ENCODE measurements around the gene NSD1. TPM values are rescaled to one million over a fixed set of nuclear protein-coding genes. Genes with fewer than 3 reads are reported as not detected.

NSD1 gene
- total RNA-seq, 1 experiment from 2014 or later: 62.2 TPM

DNA sequence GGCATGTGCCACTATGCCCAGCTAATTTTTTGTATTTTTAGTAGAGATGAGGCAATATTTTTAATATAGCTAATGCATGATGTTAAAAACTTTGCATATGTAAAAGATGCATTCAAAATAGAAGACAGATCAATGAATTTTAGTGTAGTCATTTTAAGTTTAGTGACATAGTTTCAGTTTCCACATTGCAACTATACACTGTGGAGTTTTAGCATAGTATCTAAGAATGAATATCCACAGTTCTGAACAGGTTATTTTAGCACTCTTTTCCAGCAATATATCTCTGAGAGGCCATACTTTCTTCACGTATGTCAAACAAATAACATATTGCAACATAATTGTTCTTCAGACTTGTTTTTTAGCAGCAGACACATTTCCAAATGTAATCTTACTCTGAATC, 130.6 kb downstream of the NSD1 start:
- ChIA-PET CTCF (no interaction called here), POLR2A (ENCODE audit: unreplicated experiment) (no interaction called here)
- Histone ChIP-seq H3K9me3 (ENCODE audit: insufficient read depth, low read depth) (no peaks in the 10 kb centered on the region), H3K4me1 (replicated peaks; ENCODE audit: insufficient read depth) (no peaks in the 10 kb centered on the region), H4K20me1 (ENCODE audit: insufficient read depth) (no peaks in the 10 kb centered on the region), H3K4me2 (no peak overlapping the region), H3K79me2 (ENCODE audit: low read depth) (no peaks in the 10 kb centered on the region), H3F3A (ENCODE audit: insufficient read depth, low read depth) (peaks cover 6% of the 10 kb centered on the region; the same call in 1 of the 2 replicates), H3K27me3 (ENCODE audit: insufficient read depth, low read depth) (no peaks in the 10 kb centered on the region), H2AFZ (no peak overlapping the region), H3K9me2 (ENCODE audit: insufficient read depth) (no peaks in the 10 kb centered on the region), H3K36me3 (ENCODE audit: low read depth) (peaks cover 12% of the 10 kb centered on the region), H3K4me3 (no peak overlapping the region), H3K27ac (no peak overlapping the region)
- DNase-seq: no peak
- intact Hi-C loops (cut with micrococcal nuclease; ENCODE audit: unreplicated experiment): loop anchor here (10.0 kb wide), 1 partner anchor 219 kb away; no protein-coding TSS in a partner anchor
- TF ChIP-seq, protein P1, sequence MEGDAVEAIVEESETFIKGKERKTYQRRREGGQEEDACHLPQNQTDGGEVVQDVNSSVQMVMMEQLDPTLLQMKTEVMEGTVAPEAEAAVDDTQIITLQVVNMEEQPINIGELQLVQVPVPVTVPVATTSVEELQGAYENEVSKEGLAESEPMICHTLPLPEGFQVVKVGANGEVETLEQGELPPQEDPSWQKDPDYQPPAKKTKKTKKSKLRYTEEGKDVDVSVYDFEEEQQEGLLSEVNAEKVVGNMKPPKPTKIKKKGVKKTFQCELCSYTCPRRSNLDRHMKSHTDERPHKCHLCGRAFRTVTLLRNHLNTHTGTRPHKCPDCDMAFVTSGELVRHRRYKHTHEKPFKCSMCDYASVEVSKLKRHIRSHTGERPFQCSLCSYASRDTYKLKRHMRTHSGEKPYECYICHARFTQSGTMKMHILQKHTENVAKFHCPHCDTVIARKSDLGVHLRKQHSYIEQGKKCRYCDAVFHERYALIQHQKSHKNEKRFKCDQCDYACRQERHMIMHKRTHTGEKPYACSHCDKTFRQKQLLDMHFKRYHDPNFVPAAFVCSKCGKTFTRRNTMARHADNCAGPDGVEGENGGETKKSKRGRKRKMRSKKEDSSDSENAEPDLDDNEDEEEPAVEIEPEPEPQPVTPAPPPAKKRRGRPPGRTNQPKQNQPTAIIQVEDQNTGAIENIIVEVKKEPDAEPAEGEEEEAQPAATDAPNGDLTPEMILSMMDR (conservative IDR thresholded peaks at IDR 0.05): no peak
- TF ChIP-seq EZH2 (IDR thresholded peaks at IDR 0.05; ENCODE audit: low read depth): no peak
- BruUV-seq (replicated peaks): no TSS peak

DNA sequence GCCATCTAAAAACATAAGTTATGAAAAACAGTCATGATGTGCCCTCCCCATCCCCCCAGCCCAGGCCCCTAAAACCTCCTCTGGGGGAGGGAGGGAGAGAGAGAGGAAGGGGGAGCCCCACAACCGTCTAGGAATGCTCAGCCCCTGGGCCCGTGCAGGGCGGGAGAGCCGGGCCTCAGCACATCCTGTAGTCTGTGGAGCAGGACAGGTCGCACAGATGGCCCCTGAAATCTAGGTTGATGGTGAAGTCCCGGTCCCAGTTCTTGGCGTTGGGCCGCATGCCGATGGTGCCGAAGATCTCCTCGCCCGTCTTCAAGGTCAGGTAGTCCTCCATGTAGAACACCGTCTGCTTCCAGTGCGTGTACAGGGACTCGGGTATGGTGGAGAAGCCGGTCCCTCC, 131.8 kb downstream of the NSD1 start:
- no peaks in the 10 kb centered on the region for H4K20me1 ChIP-seq (ENCODE audit: insufficient read depth)
- CTCF ChIA-PET: no interaction called here
- no TSS peak for BruUV-seq (replicated peaks)

DNA sequence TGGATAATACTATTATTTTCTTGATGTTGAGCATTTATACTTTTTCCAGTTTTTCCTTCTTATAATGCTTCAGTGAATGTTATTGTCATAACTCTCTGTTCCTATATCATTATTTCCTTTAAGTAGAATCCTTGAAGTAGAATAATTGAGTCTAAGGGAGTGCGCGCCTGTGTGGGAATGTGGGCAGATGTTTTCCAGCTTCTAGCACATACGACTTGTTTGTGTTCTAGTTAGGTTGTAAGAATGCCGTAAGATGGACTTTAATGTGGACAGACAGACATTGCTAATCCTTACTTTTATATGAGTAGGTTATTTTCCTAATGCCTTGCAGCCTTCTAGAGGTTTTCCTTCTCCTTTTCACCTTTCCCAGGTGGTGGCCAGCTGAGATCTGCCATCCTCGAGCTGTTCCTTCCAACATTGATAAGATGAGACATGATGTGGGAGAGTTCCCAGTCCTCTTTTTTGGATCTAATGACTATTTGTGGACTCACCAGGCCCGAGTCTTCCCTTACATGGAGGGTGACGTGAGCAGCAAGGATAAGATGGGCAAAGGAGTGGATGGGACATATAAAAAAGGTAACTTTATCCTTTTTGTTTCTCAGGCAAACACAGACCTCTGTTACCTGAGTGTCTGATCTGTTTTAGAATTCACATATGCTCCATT, 135.8 kb downstream of the NSD1 start:
- H3K36me3 ChIP-seq (ENCODE audit: low read depth): peaks cover 20% of the 10 kb centered on the region; the same call in 1 of the 2 replicates
- H2AFZ ChIP-seq: no peak overlapping the region
- H3K79me2 ChIP-seq (ENCODE audit: low read depth): no peaks in the 10 kb centered on the region
- no peak for DNase-seq
- intact Hi-C loops (cut with micrococcal nuclease; ENCODE audit: unreplicated experiment): loop anchor here (10.0 kb wide), 1 partner anchor 225 kb away; no protein-coding TSS in a partner anchor
- POLR2A ChIA-PET (ENCODE audit: unreplicated experiment): no interaction called here
- CTCF ChIA-PET: no interaction called here
- no peaks in the 10 kb centered on the region for H3K27me3 ChIP-seq (ENCODE audit: insufficient read depth, low read depth)
- no peak overlapping the region for H3K27ac ChIP-seq
- no TSS peak for BruUV-seq (replicated peaks)
- H4K20me1 ChIP-seq (ENCODE audit: insufficient read depth): no peaks in the 10 kb centered on the region
- no peak for TF ChIP-seq EZH2 (IDR thresholded peaks at IDR 0.05; ENCODE audit: low read depth)
- TF ChIP-seq, protein P1 (conservative IDR thresholded peaks at IDR 0.05): no peak
- H3K4me3 ChIP-seq: no peak overlapping the region
- no peaks in the 10 kb centered on the region for H3K9me3 ChIP-seq (ENCODE audit: insufficient read depth, low read depth)
- peaks cover 6% of the 10 kb centered on the region; the same call in 1 of the 2 replicates for H3F3A ChIP-seq (ENCODE audit: insufficient read depth, low read depth)
- H3K4me1 ChIP-seq (replicated peaks; ENCODE audit: insufficient read depth): no peaks in the 10 kb centered on the region
- H3K9me2 ChIP-seq (ENCODE audit: insufficient read depth): no peaks in the 10 kb centered on the region
- no peak overlapping the region for H3K4me2 ChIP-seq

More for the DNA sequence above, 131.8 kb downstream of the NSD1 start:
- TF ChIP-seq, protein P1 (conservative IDR thresholded peaks at IDR 0.05): no peak
- no peak for TF ChIP-seq EZH2 (IDR thresholded peaks at IDR 0.05; ENCODE audit: low read depth)
- no peak overlapping the region for H2AFZ ChIP-seq
- no peak overlapping the region for H3K4me3 ChIP-seq
- H3K4me1 ChIP-seq (replicated peaks; ENCODE audit: insufficient read depth): no peaks in the 10 kb centered on the region
- peaks cover 5% of the 10 kb centered on the region; the same call in 1 of the 2 replicates for H3F3A ChIP-seq (ENCODE audit: insufficient read depth, low read depth)
- peaks cover 18% of the 10 kb centered on the region; the same call in 1 of the 2 replicates for H3K36me3 ChIP-seq (ENCODE audit: low read depth)
- H3K79me2 ChIP-seq (ENCODE audit: low read depth): no peaks in the 10 kb centered on the region
- H3K27ac ChIP-seq: no peak overlapping the region
- POLR2A ChIA-PET (ENCODE audit: unreplicated experiment): no interaction called here
- no peak overlapping the region for H3K4me2 ChIP-seq
- no peaks in the 10 kb centered on the region for H3K9me2 ChIP-seq (ENCODE audit: insufficient read depth)
- no peaks in the 10 kb centered on the region for H3K9me3 ChIP-seq (ENCODE audit: insufficient read depth, low read depth)
- no peak for DNase-seq
- intact Hi-C loops (cut with micrococcal nuclease; ENCODE audit: unreplicated experiment): loop anchor here (10.0 kb wide), 1 partner anchor 221 kb away; no protein-coding TSS in a partner anchor
- H3K27me3 ChIP-seq (ENCODE audit: insufficient read depth, low read depth): no peaks in the 10 kb centered on the region
